Left colon (tissue), 2 donors: ENCODE measurements around the gene EID3. TPM values are rescaled to one million over a fixed set of nuclear protein-coding genes. Genes with fewer than 3 reads are reported as not detected.
"Not testable (repeated sequence)": the region's sequence is repeated elsewhere in the genome, so short reads cannot be mapped to it uniquely, and the experiment has no call there.

Source experiments
- ATAC-seq: fragments of 200-7000 bp; cut with Tn5 transposase; one replicate; pipeline ENCODE4 v1.9.1; 2020; ENCODE audit warnings: mild to moderate bottlenecking, moderate library complexity
- DNase-seq, 2 donors: peaks; one replicate each; pipeline ENCODE4 v3.0.0-alpha.2; 2020
- intact Hi-C, 2 donors: fragments of 100-400 bp; cut with DNase I in 1 of 2; cut with micrococcal nuclease in 1 of 2; formaldehyde crosslinking; loops; one replicate each; pipeline versions ENCODE4 v1.11.2 to v1.14.0; 2022; cut with DNase I, micrococcal nuclease
- total RNA-seq, 2 donors: library from RNA; stranded (reverse); fragmentation: NEBNext Ultra II Directional; extraction: Animal tissue kit (Norgen Biotek cat#: 25700); gene quantifications; one replicate each; pipeline ENCODE4 v1.2.1, GENCODE V29; 2021
- donor health status: DM: no; HTN: no; CAD: no.
- donor health status: DM: yes; HTN: yes; CAD: no.

EID3 gene
- total RNA-seq, 2 donors from 2014 or later = 2.4 to 2.5 TPM

- ATAC-seq, DNase-seq, intact Hi-C loops: not testable (repeated sequence)
These were observed 24.7 kb downstream of the EID3 start for GRCh38 chr12:104328278-104328677.

GRCh38 chr12:104328790-104329189, 25.3 kb downstream of the EID3 start:
- DNase-seq = no peak
- intact Hi-C loops = no loop called here
- no peak for ATAC-seq

GRCh38 chr12:104329707-104330532, 26.4 kb downstream of the EID3 start:
- ATAC-seq (no peak), DNase-seq (no peak)
- intact Hi-C loops = no loop called here

GRCh38 chr12:104331376-104331775, 27.8 kb downstream of the EID3 start:
- intact Hi-C loops = no loop called here
- DNase-seq = no peak
- ATAC-seq = no peak

GRCh38 chr12:104332273-104332672, 28.7 kb downstream of the EID3 start:
- intact Hi-C loops, DNase-seq, ATAC-seq: not testable (repeated sequence)

- intact Hi-C loops = no loop called here
These were observed 30.2 kb downstream of the EID3 start for GRCh38 chr12:104333692-104334255.

GRCh38 chr12:104334581-104334980, 31.0 kb downstream of the EID3 start:
- ATAC-seq (no peak), DNase-seq (no peak)
- intact Hi-C loops = no loop called here

More at GRCh38 chr12:104333692-104334255, 30.2 kb downstream of the EID3 start:
- ATAC-seq (no peak), DNase-seq (no peak)

GRCh38 chr12:104336115-104336514, 32.6 kb downstream of the EID3 start:
- intact Hi-C loops = no loop called here
- no peak for DNase-seq
- no peak for ATAC-seq

- ATAC-seq (no peak), DNase-seq (no peak)
- intact Hi-C loops = no loop called here
These were observed 33.6 kb downstream of the EID3 start for GRCh38 chr12:104337030-104337558.

- intact Hi-C loops = no loop called here
- DNase-seq (no peak), ATAC-seq (no peak)
These were observed 36.1 kb downstream of the EID3 start for GRCh38 chr12:104339663-104340062.

GRCh38 chr12:104340177-104340576, 36.6 kb downstream of the EID3 start:
- DNase-seq = no peak
- intact Hi-C loops = no loop called here
- ATAC-seq = no peak

- ATAC-seq (no peak), DNase-seq (no peak)
- intact Hi-C loops = no loop called here
These were observed 37.5 kb downstream of the EID3 start for GRCh38 chr12:104340925-104341611.

- intact Hi-C loops = no loop called here
- DNase-seq (no peak), ATAC-seq (no peak)
These were observed 38.6 kb downstream of the EID3 start for GRCh38 chr12:104342147-104342546.

GRCh38 chr12:104342635-104343249, 39.2 kb downstream of the EID3 start:
- no peak for ATAC-seq
- DNase-seq = no peak
- intact Hi-C loops = no loop called here

GRCh38 chr12:104344682-104345081, 41.1 kb downstream of the EID3 start:
- DNase-seq = no peak
- no peak for ATAC-seq
- intact Hi-C loops = no loop called here

- intact Hi-C loops = no loop called here
- ATAC-seq = no peak
These were observed 41.9 kb downstream of the EID3 start for GRCh38 chr12:104345234-104346066.

GRCh38 chr12:104347374-104348075, 44.0 kb downstream of the EID3 start:
- DNase-seq = no peak
- intact Hi-C loops = no loop called here
- ATAC-seq = no peak

More at GRCh38 chr12:104345234-104346066, 41.9 kb downstream of the EID3 start:
- DNase-seq = no peak
